ENCODE data around the gene GALNT10. TPM values are rescaled to one million over a fixed set of nuclear protein-coding genes. Genes with fewer than 3 reads are reported as not detected.

The GALNT10 gene
- total and polyA plus RNA-seq, 2 of the 8 experiments (the other 6 are each of a cell fraction or from before 2014, with no cell fraction given), result 4.6 to 15.5 TPM

DNA sequence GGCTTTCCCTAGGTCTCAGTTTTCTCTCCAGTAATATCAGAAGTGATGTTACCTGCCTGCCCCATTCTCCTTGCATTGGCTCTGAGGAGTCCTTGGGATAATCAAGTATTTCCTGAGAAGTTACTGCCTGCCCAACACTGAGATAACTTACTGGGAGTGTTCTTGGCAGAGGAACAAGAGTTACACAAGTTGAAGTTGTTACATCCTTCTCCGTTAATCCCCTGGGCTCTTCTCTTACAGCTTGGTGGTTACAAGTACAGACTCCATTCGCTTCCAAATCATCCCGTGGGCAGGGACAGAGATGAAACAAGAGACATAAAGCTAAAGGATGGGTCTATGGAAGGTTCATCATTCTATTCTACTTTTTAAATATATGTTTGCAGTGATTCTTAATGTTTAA lies 181.2 kb downstream of the GALNT10 start:
- H3K4me2 ChIP-seq (ENCODE audit: insufficient read depth in 1 of 2, low read depth in 2 of 2, low read length in 2 of 2), result no peak overlapping the region
- H3K4me1 ChIP-seq (replicated peaks in 1 of 4; ENCODE audit: control insufficient read depth in 3 of 4, insufficient read depth in 4 of 4, low read length in 3 of 4), result peaks cover 6 to 11% (median 9%) of the 10 kb centered on the region in 4 experiments; a peak in 6 of 7 replicates
- no peaks in the 10 kb centered on the region for H3K9me3 ChIP-seq (ENCODE audit: insufficient read depth in 2 of 2, low read depth in 1 of 2, low read length in 1 of 2)
- no peak overlapping the region for H3K4ac ChIP-seq (replicated peaks; ENCODE audit: insufficient read length, low read depth, low read length)
- no peaks in the 10 kb centered on the region for H3K23me2 ChIP-seq (ENCODE audit: low read depth, low read length)
- no peak overlapping the region for H2AK5ac ChIP-seq (ENCODE audit: low read depth, low read length)
- H3K27ac ChIP-seq (ENCODE audit: low read depth, low read length), result no peak overlapping the region
- no peak overlapping the region for H4K91ac ChIP-seq (replicated peaks; ENCODE audit: insufficient read length, low read length)
- ChIA-PET CTCF (ENCODE audit: partially characterized antibody) (no interaction called here), POLR2A (ENCODE audit: partially characterized antibody) (no interaction called here)
- no peak for DNase-seq (ENCODE audit: low read depth in 1 of 2, low spot score in 2 of 2)
- H2BK15ac ChIP-seq (ENCODE audit: low read length), result no peak overlapping the region
- H3K9ac ChIP-seq (replicated peaks in 1 of 4; ENCODE audit: extremely low read depth in 1 of 4, low read depth in 3 of 4, low read length in 3 of 4), result no peak overlapping the region
- no peak for FAIRE-seq
- no peaks in the 10 kb centered on the region for H3K27me3 ChIP-seq (replicated peaks in 1 of 4; ENCODE audit: control insufficient read depth in 3 of 4, extremely low read depth in 1 of 4, insufficient read depth in 3 of 4, low read length in 3 of 4)
- H3K79me1 ChIP-seq (ENCODE audit: low read depth, low read length), result no peaks in the 10 kb centered on the region
- WGBS, 2 experiments (ENCODE audit: extremely low coverage in 1 of 2, insufficient coverage in 1 of 2, insufficient read length in 1 of 2, insufficient replicate concordance in 2 of 2, low coverage in 1 of 2, low lambda C conversion rate in 2 of 2, missing lambda C conversion rate in 1 of 2), result 90% methylated on average over 3 of the region's 3 CpGs; no CpG with 5 or more reads in 1 of the 2 experiments
- no peaks in the 10 kb centered on the region for H3K36me3 ChIP-seq (ENCODE audit: control insufficient read depth in 2 of 4, insufficient read depth in 4 of 4, low read length in 3 of 4)
- H3K56ac ChIP-seq (replicated peaks; ENCODE audit: insufficient read length, low read depth, low read length), result no peak overlapping the region
- H2BK120ac ChIP-seq (replicated peaks; ENCODE audit: low read depth, low read length), result no peak overlapping the region
- H2BK12ac ChIP-seq (ENCODE audit: low read depth, low read length), result no peak overlapping the region
- no peak overlapping the region for H2BK5ac ChIP-seq (ENCODE audit: low read depth, low read length)
- H3K4me3 ChIP-seq (ENCODE audit: extremely low read depth in 1 of 4, insufficient read depth in 2 of 4, low read depth in 3 of 4, low read length in 4 of 4), result no peak overlapping the region
- no peak overlapping the region for H3K18ac ChIP-seq (ENCODE audit: extremely low read depth, low read length)
- no peak overlapping the region for H3K14ac ChIP-seq (ENCODE audit: insufficient read length)
- no peaks in the 10 kb centered on the region for H4K20me1 ChIP-seq (replicated peaks in 1 of 2; ENCODE audit: control insufficient read depth in 1 of 2, insufficient read depth in 2 of 2, low read length in 2 of 2)
- H2BK20ac ChIP-seq (ENCODE audit: low read length), result no peak overlapping the region
- no peak overlapping the region for H3K23ac ChIP-seq (ENCODE audit: insufficient read length)
- H4K5ac ChIP-seq (ENCODE audit: insufficient read length, low read depth, low read length), result no peak overlapping the region
- no peaks in the 10 kb centered on the region for H3K79me2 ChIP-seq (ENCODE audit: control insufficient read depth in 1 of 2, insufficient read depth in 2 of 2, low read length in 2 of 2)
- no peak overlapping the region for H2AFZ ChIP-seq (ENCODE audit: low read length)
- H4K8ac ChIP-seq (ENCODE audit: extremely low read depth, insufficient read depth, low read length), result no peak overlapping the region
- no peak for TF ChIP-seq HDAC2 (IDR thresholded peaks at IDR 0.05; ENCODE audit: borderline replicate concordance in 1 of 2, low read depth in 2 of 2, low read length in 2 of 2)
- no peak for TF ChIP-seq CHD2 (IDR thresholded peaks at IDR 0.05; ENCODE audit: low read length)
- TF ChIP-seq TAF7 (optimal IDR thresholded peaks at IDR 0.05; ENCODE audit: borderline replicate concordance, low read depth, low read length), result no peak
- TF ChIP-seq POU5F1 (IDR thresholded peaks at IDR 0.05; ENCODE audit: low read depth, low read length), result no peak
- TF ChIP-seq POLR2A (IDR thresholded peaks at IDR 0.05; ENCODE audit: control extremely low read depth in 1 of 2, low read depth in 2 of 2, low read length in 2 of 2), result no peak
- TF ChIP-seq EP300 (IDR thresholded peaks at IDR 0.05; ENCODE audit: borderline replicate concordance in 1 of 2, low read depth in 2 of 2, low read length in 2 of 2), result no peak
